GM12872 (cell line): ENCODE measurements around the gene NME5.

ENCODE experiments used
- CTCF ChIP-seq: IDR thresholded peaks from 3 replicates; pipeline ENCODE4 v1.5.1; 2011; ENCODE audit warnings: low read depth, mild to moderate bottlenecking, low read length, moderate library complexity; ENCODE audit not compliant: insufficient read depth

The NME5 gene

GRCh38 chr5:138105709-138106108, 33.5 kb downstream of the NME5 start:
- no peak for TF ChIP-seq CTCF

GRCh38 chr5:138103319-138103637, 36.0 kb downstream of the NME5 start:
- TF ChIP-seq CTCF: no peak

GRCh38 chr5:138102454-138103318, 36.5 kb downstream of the NME5 start:
- no peak for TF ChIP-seq CTCF

- no peak for TF ChIP-seq CTCF
Observed at GRCh38 chr5:138096997-138097828, 42.0 kb downstream of the NME5 start.

- no peak for TF ChIP-seq CTCF
Observed at GRCh38 chr5:138096363-138096762, 42.9 kb downstream of the NME5 start.

- no peak for TF ChIP-seq CTCF
Observed at GRCh38 chr5:138095100-138095907, 43.9 kb downstream of the NME5 start.

- no peak for TF ChIP-seq CTCF
Observed at GRCh38 chr5:138093036-138093435, 46.2 kb downstream of the NME5 start.
